Cardiac muscle cell (in vitro differentiated cells and primary cell): ENCODE data around the gene HMGB3. TPM values are rescaled to one million over a fixed set of nuclear protein-coding genes. Genes with fewer than 3 reads are reported as not detected.
"Not testable (repeated sequence)": the region's sequence is repeated elsewhere in the genome, so short reads cannot be mapped to it uniquely, and the experiment has no call there.

Experiments
- DNase-seq, 2 donors: peaks; one replicate each; pipeline versions ENCODE4 v3.0.0 to v3.0.0-alpha.2; 2010 to 2017; ENCODE audit warnings: low read depth in 1 of 2, low spot score in 1 of 2
- H3K27ac ChIP-seq: fragments of 200-600 bp; sonication (generic); 2 replicates; pipeline ENCODE4 v1.5.1; 2016
- H3K27me3 ChIP-seq: fragments of 200-600 bp; sonication (generic); 2 replicates; pipeline ENCODE4 v1.6.0; 2016; ENCODE audit warnings: control low read depth
- H3K36me3 ChIP-seq: fragments of 200-600 bp; sonication (generic); 2 replicates; pipeline ENCODE4 v1.5.1; 2016; ENCODE audit warnings: control low read depth
- H3K4me1 ChIP-seq: fragments of 200-600 bp; sonication (generic); 2 replicates; pipeline ENCODE4 v1.8.1; 2017; ENCODE audit warnings: low read depth, mild to moderate bottlenecking, mixed run types
- H3K4me3 ChIP-seq: fragments of 200-600 bp; sonication (generic); 2 replicates; pipeline ENCODE4 v1.5.1; 2016; ENCODE audit warnings: mild to moderate bottlenecking
- H3K9me3 ChIP-seq: fragments of 200-600 bp; sonication (generic); 2 replicates; pipeline ENCODE4 v1.5.1; 2017; ENCODE audit warnings: low read depth, mild to moderate bottlenecking, control low read depth
- polyA plus RNA-seq: library from polyadenylated mRNA; unstranded; fragments of >200 nt; fragmentation: Nextera tagmentation; extraction: Ambion mirVana; gene quantifications from 2 replicates; pipeline ENCODE4 v1.2.1, GENCODE V29; 2016
- total RNA-seq: library from RNA; depleted of rRNA; stranded (reverse); fragments of >200 nt; gene quantifications from 2 replicates; pipeline ENCODE4 v1.2.3, GENCODE V29; 2016
- TF ChIP-seq, protein P1 (sequence below): IDR thresholded peaks from 2 replicates; pipeline ENCODE4 v1.5.1; 2012; ENCODE audit warnings: low read depth, mild to moderate bottlenecking, low read length

The HMGB3 gene
- total and polyA plus RNA-seq, 2 experiments from 2014 or later = 117 to 120 TPM

GRCh38 chrX:150984169-150984824, 1.2 kb downstream of the HMGB3 start:
- H3K4me3 ChIP-seq = peak overlapping the region; percentile 73
- H3K27ac ChIP-seq = no peak overlapping the region
- peak in 1 of 2 donors; percentile 25 for DNase-seq
- H3K27me3 ChIP-seq = no peaks in the 10 kb centered on the region
- H3K9me3 ChIP-seq = no peaks in the 10 kb centered on the region
- no peaks in the 10 kb centered on the region for H3K4me1 ChIP-seq
- TF ChIP-seq, protein P1, sequence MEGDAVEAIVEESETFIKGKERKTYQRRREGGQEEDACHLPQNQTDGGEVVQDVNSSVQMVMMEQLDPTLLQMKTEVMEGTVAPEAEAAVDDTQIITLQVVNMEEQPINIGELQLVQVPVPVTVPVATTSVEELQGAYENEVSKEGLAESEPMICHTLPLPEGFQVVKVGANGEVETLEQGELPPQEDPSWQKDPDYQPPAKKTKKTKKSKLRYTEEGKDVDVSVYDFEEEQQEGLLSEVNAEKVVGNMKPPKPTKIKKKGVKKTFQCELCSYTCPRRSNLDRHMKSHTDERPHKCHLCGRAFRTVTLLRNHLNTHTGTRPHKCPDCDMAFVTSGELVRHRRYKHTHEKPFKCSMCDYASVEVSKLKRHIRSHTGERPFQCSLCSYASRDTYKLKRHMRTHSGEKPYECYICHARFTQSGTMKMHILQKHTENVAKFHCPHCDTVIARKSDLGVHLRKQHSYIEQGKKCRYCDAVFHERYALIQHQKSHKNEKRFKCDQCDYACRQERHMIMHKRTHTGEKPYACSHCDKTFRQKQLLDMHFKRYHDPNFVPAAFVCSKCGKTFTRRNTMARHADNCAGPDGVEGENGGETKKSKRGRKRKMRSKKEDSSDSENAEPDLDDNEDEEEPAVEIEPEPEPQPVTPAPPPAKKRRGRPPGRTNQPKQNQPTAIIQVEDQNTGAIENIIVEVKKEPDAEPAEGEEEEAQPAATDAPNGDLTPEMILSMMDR = no peak
- peaks cover 14% of the 10 kb centered on the region for H3K36me3 ChIP-seq

GRCh38 chrX:150987687-150988086, 4.6 kb downstream of the HMGB3 start:
- not testable (repeated sequence) for H3K9me3 ChIP-seq, H3K27ac ChIP-seq, DNase-seq, H3K27me3 ChIP-seq, H3K4me1 ChIP-seq, H3K4me3 ChIP-seq
- H3K36me3 ChIP-seq = peaks cover 14% of the 10 kb centered on the region

DNA sequence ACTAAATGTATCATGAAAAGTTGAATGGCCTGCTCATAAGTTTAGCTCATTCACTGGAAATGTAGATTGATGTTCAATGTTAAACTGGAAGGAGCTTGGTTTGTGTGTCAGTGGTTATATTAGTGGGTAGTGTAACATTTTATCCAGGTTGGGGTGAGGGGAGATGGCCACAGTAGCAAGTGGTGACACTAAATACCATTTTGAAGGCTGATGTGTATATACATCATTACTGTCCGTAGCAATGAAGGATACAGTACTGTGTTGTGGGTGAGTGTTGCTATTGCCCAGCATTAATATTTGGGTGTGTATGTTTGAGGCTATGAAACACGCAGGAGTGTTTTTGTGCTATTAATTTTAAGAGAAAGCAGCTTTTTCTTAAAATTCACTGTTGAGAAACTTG, 6.3 kb downstream of the HMGB3 start:
- H3K27ac ChIP-seq = no peak overlapping the region
- DNase-seq = no peak
- H3K4me3 ChIP-seq = no peak overlapping the region
- TF ChIP-seq, protein P1 = no peak
- H3K27me3 ChIP-seq = no peaks in the 10 kb centered on the region
- H3K4me1 ChIP-seq = no peaks in the 10 kb centered on the region
- H3K9me3 ChIP-seq = no peaks in the 10 kb centered on the region
- H3K36me3 ChIP-seq = peaks cover 14% of the 10 kb centered on the region

- H3K36me3 ChIP-seq = peaks cover 14% of the 10 kb centered on the region
- H3K4me3 ChIP-seq = no peak overlapping the region
- H3K4me1 ChIP-seq = no peaks in the 10 kb centered on the region
- H3K9me3 ChIP-seq = no peaks in the 10 kb centered on the region
- H3K27me3 ChIP-seq = no peaks in the 10 kb centered on the region
- TF ChIP-seq, protein P1 = no peak
- no peak for DNase-seq
- H3K27ac ChIP-seq = no peak overlapping the region
Observed at GRCh38 chrX:150990910-150991309, 7.8 kb downstream of the HMGB3 start.

- no peak overlapping the region for H3K27ac ChIP-seq
- no peaks in the 10 kb centered on the region for H3K36me3 ChIP-seq
- H3K4me3 ChIP-seq = no peak overlapping the region
- no peaks in the 10 kb centered on the region for H3K27me3 ChIP-seq
- H3K9me3 ChIP-seq = no peaks in the 10 kb centered on the region
- TF ChIP-seq, protein P1 = no peak
- no peak for DNase-seq
- H3K4me1 ChIP-seq = no peaks in the 10 kb centered on the region
Observed at GRCh38 chrX:151000861-151001331, 17.8 kb downstream of the HMGB3 start.

- H3K4me1 ChIP-seq = no peaks in the 10 kb centered on the region
- no peak overlapping the region for H3K27ac ChIP-seq
- H3K27me3 ChIP-seq = no peaks in the 10 kb centered on the region
- H3K36me3 ChIP-seq = no peaks in the 10 kb centered on the region
- H3K4me3 ChIP-seq = no peak overlapping the region
- no peak for DNase-seq
- H3K9me3 ChIP-seq = no peaks in the 10 kb centered on the region
- TF ChIP-seq, protein P1 = no peak
Observed at GRCh38 chrX:151004085-151004484, 20.9 kb downstream of the HMGB3 start.
